HepG2 (cell line): ENCODE data around the gene MIA3. TPM values are rescaled to one million over a fixed set of nuclear protein-coding genes. Genes with fewer than 3 reads are reported as not detected.

ENCODE experiments used
- ASH2L ChIP-seq: fragments of 300-600, 200-600 bp; sonication (generic); IDR thresholded peaks from 2 replicates; pipeline ENCODE4 v1.7.0; 2017; ENCODE audit warnings: low read depth, mild to moderate bottlenecking, moderate library complexity, mixed read lengths, low read length; ENCODE audit not compliant: insufficient read length
- ESRRA ChIP-seq: sonication (generic); formaldehyde crosslinking; IDR thresholded peaks from 2 replicates; pipeline ENCODE4 v1.5.1; 2020; ENCODE audit warnings: mild to moderate bottlenecking, low read depth, missing genetic modification reagents
- FOXK2 ChIP-seq: fragments of 450-650 bp; IDR thresholded peaks from 2 replicates; pipeline ENCODE4 v1.6.1; 2016
- IKZF1 ChIP-seq: fragments of 450-650 bp; IDR thresholded peaks from 2 replicates; pipeline ENCODE4 v1.7.1; 2016
- RARA ChIP-seq: IDR thresholded peaks from 2 replicates; pipeline ENCODE4 v1.6.1; 2016; ENCODE audit warnings: missing genetic modification reagents, missing compliant biosample characterization
- SRSF9 ChIP-seq: fragments of 200-400 bp; formaldehyde crosslinking; IDR thresholded peaks from 2 replicates; pipeline ENCODE4 v1.6.1; 2018; ENCODE audit warnings: borderline replicate concordance, mild to moderate bottlenecking, low read depth, low read length; ENCODE audit not compliant: insufficient read depth, poor library complexity, severe bottlenecking
- TFDP1 ChIP-seq: IDR thresholded peaks from 2 replicates; pipeline ENCODE4 v1.6.1; 2016; ENCODE audit warnings: missing compliant biosample characterization, missing genetic modification reagents, borderline replicate concordance
- U2AF1 ChIP-seq: fragments of 200-400 bp; formaldehyde crosslinking; optimal IDR thresholded peaks from 2 replicates; pipeline ENCODE3; 2017; ENCODE audit warnings: mild to moderate bottlenecking, low read depth, low read length
- U2AF2 ChIP-seq: fragments of 200-400 bp; formaldehyde crosslinking; IDR thresholded peaks from 2 replicates; pipeline ENCODE4 v1.6.1; 2017; ENCODE audit warnings: low read depth, mild to moderate bottlenecking, low read length
- ZBTB20 ChIP-seq: sonication (generic); formaldehyde crosslinking; IDR thresholded peaks from 2 replicates; pipeline ENCODE4 v1.8.1; 2023; ENCODE audit warnings: missing genetic modification reagents, low read depth, mild to moderate bottlenecking, borderline replicate concordance
- ZNF232 ChIP-seq: sonication (generic); formaldehyde crosslinking; IDR thresholded peaks from 2 replicates; pipeline ENCODE4 v1.4.0; 2020; ENCODE audit warnings: missing genetic modification reagents, borderline replicate concordance
- ZNF564 ChIP-seq: sonication (generic); formaldehyde crosslinking; IDR thresholded peaks from 2 replicates; pipeline ENCODE4 v1.8.1; 2023; ENCODE audit warnings: mild to moderate bottlenecking, missing genetic modification reagents
- ZNF687 ChIP-seq: sonication (generic); formaldehyde crosslinking; IDR thresholded peaks from 2 replicates; pipeline ENCODE4 v1.5.1; 2020; ENCODE audit warnings: mild to moderate bottlenecking, missing genetic modification reagents, moderate library complexity
- ZSCAN12 ChIP-seq: sonication (generic); formaldehyde crosslinking; IDR thresholded peaks from 2 replicates; pipeline ENCODE4 v1.9.0; 2021; ENCODE audit warnings: mild to moderate bottlenecking, missing genetic modification reagents
- polyA plus RNA-seq, 8 experiments: library from polyadenylated mRNA; depleted of rRNA in 3 of 8; stranded (reverse) in 7 of 8; unstranded in 1 of 8; fragments of >200 nt; fragmentation: Illumina TruSeq in 4 of 8; extraction: Trizol in 4 of 8; gene quantifications; 2 replicates each; pipeline versions ENCODE4 v1.2.1 to v1.2.3, GENCODE V29; 2011 to 2016; ENCODE audit warnings: low read depth in 4 of 8, missing spikeins in 1 of 8, mixed read lengths in 1 of 8; ENCODE audit not compliant: insufficient read depth in 1 of 8
- total RNA-seq, 5 experiments: library from RNA; depleted of rRNA; stranded (reverse); fragments of >200 nt; fragmentation: Illumina TruSeq; extraction: Trizol; gene quantifications; 2 replicates each; pipeline ENCODE4 v1.2.3, GENCODE V29; 2016; ENCODE audit warnings: low read depth in 1 of 5
- TF ChIP-seq, protein P1 (sequence below): sonication (generic); formaldehyde crosslinking; IDR thresholded peaks from 2 replicates; pipeline ENCODE4 v1.5.0; 2020; ENCODE audit warnings: missing genetic modification reagents
- TF ChIP-seq, protein P2 (sequence below): sonication (generic); formaldehyde crosslinking; IDR thresholded peaks from 2 replicates; pipeline ENCODE4 v1.8.1; 2023; ENCODE audit warnings: missing genetic modification reagents, inconsistent platforms, borderline replicate concordance
- TF ChIP-seq, protein P3 (sequence below): sonication (generic); formaldehyde crosslinking; IDR thresholded peaks from 2 replicates; pipeline ENCODE4 v1.5.0; 2020; ENCODE audit warnings: mild to moderate bottlenecking, missing genetic modification reagents, moderate library complexity
- TF ChIP-seq, protein P4 (sequence below): sonication (generic); formaldehyde crosslinking; IDR thresholded peaks from 2 replicates; pipeline ENCODE4 v1.5.1; 2020; ENCODE audit warnings: missing genetic modification reagents, mild to moderate bottlenecking, borderline replicate concordance

Gene MIA3
- total and polyA plus RNA-seq, 2 of the 13 experiments (the other 11 are each of a cell fraction or from before 2014, with no cell fraction given), result 45.6 to 48.7 TPM

DNA sequence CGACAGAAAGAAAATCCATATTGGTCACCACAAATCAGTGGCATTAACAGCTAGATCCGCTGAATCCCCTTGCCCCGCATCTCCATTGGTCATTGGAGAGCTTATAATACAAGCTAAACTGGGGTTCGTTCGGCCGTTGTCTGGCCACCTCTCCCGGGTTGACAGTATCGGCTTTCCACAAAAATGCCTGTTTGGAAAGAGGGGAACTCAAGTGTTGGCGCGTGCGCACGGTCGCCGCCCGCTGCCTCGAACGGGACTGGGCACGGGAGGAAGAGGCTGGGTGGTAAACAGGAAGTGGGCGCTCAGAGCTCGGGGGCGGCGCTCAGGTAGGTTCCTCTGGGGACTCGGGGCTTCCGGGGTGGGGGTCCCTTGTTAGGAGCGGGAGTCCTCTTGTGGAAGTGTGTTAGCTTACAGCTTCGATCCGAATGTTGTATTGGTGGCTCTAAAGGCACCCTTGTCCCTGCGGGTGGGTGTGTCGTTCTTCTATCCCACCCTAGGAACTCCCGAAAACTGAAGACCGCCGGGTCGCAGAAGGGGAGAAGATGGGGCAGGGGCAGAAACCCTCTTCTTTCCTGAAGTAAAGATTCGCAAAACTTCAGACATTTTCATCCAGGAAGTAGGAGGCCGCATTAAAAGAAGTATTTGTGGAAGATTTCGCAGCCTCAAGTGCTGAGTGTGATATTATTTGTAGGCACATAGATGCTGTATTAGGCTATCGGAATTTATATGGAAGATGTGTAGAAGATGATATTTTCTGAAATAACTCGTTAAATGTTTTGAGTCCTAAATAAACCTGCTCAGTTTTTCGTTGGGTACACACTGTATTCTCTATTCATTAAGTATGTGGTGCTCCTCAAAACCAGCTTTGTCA lies 95.4 kb downstream of the MIA3 start (continued):
- TF ChIP-seq, protein P1, sequence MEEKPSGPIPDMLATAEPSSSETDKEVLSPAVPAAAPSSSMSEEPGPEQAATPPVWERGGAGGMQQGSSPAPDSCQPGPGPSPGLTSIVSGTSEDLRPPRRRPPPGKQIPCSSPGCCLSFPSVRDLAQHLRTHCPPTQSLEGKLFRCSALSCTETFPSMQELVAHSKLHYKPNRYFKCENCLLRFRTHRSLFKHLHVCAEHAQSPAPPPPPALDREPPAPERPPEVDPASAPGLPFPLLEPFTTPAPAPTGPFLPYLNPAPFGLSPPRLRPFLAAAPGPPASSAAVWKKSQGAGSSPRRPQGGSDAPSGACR (CRISPR knock-in tag), result no peak
- TF ChIP-seq ESRRA (CRISPR knock-in tag) (no peak), ZSCAN12 (CRISPR knock-in tag) (no peak), TFDP1 (peak; percentile 64; the same call in 1 of the 2 replicates), ASH2L (peak; percentile 80), IKZF1 (no peak), ZBTB20 (peak; percentile 77; the same call in 1 of the 2 replicates), RARA (CRISPR knock-in tag) (peak; percentile 8; the same call in 1 of the 2 replicates), ZNF232 (CRISPR knock-in tag) (no peak), ZNF564 (CRISPR knock-in tag) (no peak), FOXK2 (peak; percentile 97), U2AF1 (no peak), U2AF2 (no peak), SRSF9 (no peak), ZNF687 (CRISPR knock-in tag) (peak; percentile 60)
- TF ChIP-seq, protein P2, sequence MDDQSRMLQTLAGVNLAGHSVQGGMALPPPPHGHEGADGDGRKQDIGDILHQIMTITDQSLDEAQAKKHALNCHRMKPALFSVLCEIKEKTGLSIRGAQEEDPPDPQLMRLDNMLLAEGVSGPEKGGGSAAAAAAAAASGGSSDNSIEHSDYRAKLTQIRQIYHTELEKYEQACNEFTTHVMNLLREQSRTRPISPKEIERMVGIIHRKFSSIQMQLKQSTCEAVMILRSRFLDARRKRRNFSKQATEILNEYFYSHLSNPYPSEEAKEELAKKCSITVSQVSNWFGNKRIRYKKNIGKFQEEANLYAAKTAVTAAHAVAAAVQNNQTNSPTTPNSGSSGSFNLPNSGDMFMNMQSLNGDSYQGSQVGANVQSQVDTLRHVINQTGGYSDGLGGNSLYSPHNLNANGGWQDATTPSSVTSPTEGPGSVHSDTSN, result no peak
- TF ChIP-seq, protein P3, sequence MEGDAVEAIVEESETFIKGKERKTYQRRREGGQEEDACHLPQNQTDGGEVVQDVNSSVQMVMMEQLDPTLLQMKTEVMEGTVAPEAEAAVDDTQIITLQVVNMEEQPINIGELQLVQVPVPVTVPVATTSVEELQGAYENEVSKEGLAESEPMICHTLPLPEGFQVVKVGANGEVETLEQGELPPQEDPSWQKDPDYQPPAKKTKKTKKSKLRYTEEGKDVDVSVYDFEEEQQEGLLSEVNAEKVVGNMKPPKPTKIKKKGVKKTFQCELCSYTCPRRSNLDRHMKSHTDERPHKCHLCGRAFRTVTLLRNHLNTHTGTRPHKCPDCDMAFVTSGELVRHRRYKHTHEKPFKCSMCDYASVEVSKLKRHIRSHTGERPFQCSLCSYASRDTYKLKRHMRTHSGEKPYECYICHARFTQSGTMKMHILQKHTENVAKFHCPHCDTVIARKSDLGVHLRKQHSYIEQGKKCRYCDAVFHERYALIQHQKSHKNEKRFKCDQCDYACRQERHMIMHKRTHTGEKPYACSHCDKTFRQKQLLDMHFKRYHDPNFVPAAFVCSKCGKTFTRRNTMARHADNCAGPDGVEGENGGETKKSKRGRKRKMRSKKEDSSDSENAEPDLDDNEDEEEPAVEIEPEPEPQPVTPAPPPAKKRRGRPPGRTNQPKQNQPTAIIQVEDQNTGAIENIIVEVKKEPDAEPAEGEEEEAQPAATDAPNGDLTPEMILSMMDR, result peak; percentile 54
- TF ChIP-seq, protein P4, sequence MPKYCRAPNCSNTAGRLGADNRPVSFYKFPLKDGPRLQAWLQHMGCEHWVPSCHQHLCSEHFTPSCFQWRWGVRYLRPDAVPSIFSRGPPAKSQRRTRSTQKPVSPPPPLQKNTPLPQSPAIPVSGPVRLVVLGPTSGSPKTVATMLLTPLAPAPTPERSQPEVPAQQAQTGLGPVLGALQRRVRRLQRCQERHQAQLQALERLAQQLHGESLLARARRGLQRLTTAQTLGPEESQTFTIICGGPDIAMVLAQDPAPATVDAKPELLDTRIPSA, result no peak
